BLaER1 (cell line): ENCODE results near the gene LCE2B.
"Not testable (repeated sequence)": the region's sequence is repeated elsewhere in the genome, so short reads cannot be mapped to it uniquely, and the experiment has no call there.

Source experiments
- H3K27ac ChIP-seq: shearing (Covaris generic); formaldehyde crosslinking; 2 replicates; pipeline ENCODE4 v1.8.1; 2022
- H3K27me3 ChIP-seq: shearing (Covaris generic); formaldehyde crosslinking; 2 replicates; pipeline ENCODE4 v1.8.1; 2022
- H3K36me3 ChIP-seq: shearing (Covaris generic); formaldehyde crosslinking; 2 replicates; pipeline ENCODE4 v1.8.1; 2022
- H3K4me1 ChIP-seq: shearing (Covaris generic); formaldehyde crosslinking; 2 replicates; pipeline ENCODE4 v1.8.1; 2022
- H3K4me2 ChIP-seq: shearing (Covaris generic); formaldehyde crosslinking; 2 replicates; pipeline ENCODE4 v1.8.1; 2022
- H3K4me3 ChIP-seq: shearing (Covaris generic); formaldehyde crosslinking; 2 replicates; pipeline ENCODE4 v1.8.1; 2022
- H3K9ac ChIP-seq: shearing (Covaris generic); formaldehyde crosslinking; 2 replicates; pipeline ENCODE4 v1.8.1; 2022
- H3K9me3 ChIP-seq: shearing (Covaris generic); formaldehyde crosslinking; 2 replicates; pipeline ENCODE4 v1.8.1; 2022
- H4K20me1 ChIP-seq: shearing (Covaris generic); formaldehyde crosslinking; 2 replicates; pipeline ENCODE4 v1.8.1; 2022
- Cebpa-rat ChIP-seq: shearing (Covaris generic); IDR thresholded peaks from 2 replicates; pipeline ENCODE4 v1.8.1; 2022

Gene LCE2B

DNA sequence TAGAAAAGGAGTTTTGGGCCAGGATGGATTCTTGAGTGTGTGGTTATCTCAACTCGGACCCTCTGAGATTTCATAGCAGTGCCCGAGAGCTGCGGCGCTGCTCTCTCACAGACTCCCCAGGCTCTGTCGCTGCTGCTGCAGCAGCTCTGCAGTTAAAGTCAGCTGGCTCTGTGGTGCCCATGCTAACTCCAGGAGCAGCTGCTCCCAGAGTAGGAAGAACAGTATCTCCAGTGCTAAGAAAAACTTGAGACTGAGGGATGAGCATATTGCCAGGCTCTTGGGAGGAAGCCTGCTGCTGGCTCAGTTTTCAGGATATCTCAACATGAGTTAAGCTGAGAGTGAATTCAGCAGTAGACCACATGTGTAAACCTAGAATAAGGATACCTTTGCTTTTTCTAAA is 18.3 kb upstream of the LCE2B start:
- Histone ChIP-seq H3K27me3 (no peaks in the 10 kb centered on the region), H3K27ac (no peak overlapping the region), H3K4me3 (no peak overlapping the region), H3K36me3 (no peaks in the 10 kb centered on the region), H4K20me1 (no peaks in the 10 kb centered on the region), H3K9me3 (no peaks in the 10 kb centered on the region), H3K4me2 (no peak overlapping the region), H3K9ac (no peak overlapping the region), H3K4me1 (no peaks in the 10 kb centered on the region)
- TF ChIP-seq Cebpa-rat, result no peak

DNA sequence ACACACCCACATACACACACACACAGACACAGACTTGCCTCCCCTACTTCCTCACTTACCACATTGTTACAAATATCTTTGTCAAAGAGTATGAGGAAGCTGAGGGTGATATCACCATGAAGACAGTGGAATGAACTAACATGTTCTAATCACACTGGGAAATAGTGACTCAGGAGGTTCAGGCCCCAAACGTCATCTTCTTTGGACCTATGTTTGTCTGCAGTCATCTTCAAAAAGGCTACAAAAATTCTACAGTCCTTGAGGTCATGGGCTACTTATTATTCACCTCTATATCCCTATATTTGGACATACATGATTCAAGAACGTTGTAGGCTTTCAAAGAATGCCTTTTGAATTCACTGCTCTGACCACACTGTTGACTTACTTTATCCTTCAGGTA is 12.9 kb upstream of the LCE2B start:
- H3K4me1 ChIP-seq, result no peaks in the 10 kb centered on the region

GRCh38 chr1:152674983-152675382 is 10.9 kb upstream of the LCE2B start, which contains the start of gene LCE2C:
LCE2C (plus strand) TSS chr1:152675279; CDS start chr1:152676016, 737 bp downstream.
- H4K20me1 ChIP-seq, H3K4me1 ChIP-seq, H3K9ac ChIP-seq, H3K27me3 ChIP-seq, H3K36me3 ChIP-seq, H3K4me3 ChIP-seq, H3K9me3 ChIP-seq, H3K27ac ChIP-seq, H3K4me2 ChIP-seq: not testable (repeated sequence)

More for the DNA sequence above, 12.9 kb upstream of the LCE2B start:
- Histone ChIP-seq H3K27ac (no peak overlapping the region), H3K4me3 (no peak overlapping the region), H3K27me3 (no peaks in the 10 kb centered on the region), H3K9ac (no peak overlapping the region), H3K36me3 (no peaks in the 10 kb centered on the region), H3K9me3 (no peaks in the 10 kb centered on the region), H4K20me1 (no peaks in the 10 kb centered on the region), H3K4me2 (no peak overlapping the region)
- TF ChIP-seq Cebpa-rat, result no peak

- TF ChIP-seq Cebpa-rat, result no peak
- Histone ChIP-seq H3K36me3 (no peaks in the 10 kb centered on the region), H3K9me3 (no peaks in the 10 kb centered on the region), H3K4me2 (no peak overlapping the region), H3K27me3 (no peaks in the 10 kb centered on the region), H3K4me3 (no peak overlapping the region), H3K9ac (no peak overlapping the region), H4K20me1 (no peaks in the 10 kb centered on the region), H3K27ac (no peak overlapping the region), H3K4me1 (no peaks in the 10 kb centered on the region)
Measured at GRCh38 chr1:152679459-152679858, 6.5 kb upstream of the LCE2B start.

DNA sequence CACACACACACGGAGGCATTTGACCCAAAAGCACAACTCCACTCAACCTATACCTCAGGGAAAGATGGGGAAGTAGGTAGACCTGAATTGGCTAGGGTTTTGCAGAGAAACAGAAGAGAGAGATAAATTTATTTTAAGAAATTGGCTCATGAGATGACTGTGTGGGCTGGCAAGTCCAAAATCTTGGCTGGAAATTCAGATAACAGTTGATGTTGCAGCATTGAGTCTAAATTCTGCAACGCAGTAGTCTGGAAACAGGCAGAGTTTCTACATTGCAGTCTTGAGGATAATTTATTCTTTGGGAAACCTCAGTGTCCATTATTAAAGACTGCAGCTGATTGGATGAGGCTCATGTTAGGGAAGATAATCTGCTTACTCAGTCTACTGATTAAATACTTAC is 4.3 kb upstream of the LCE2B start:
- no peak overlapping the region for H3K4me2 ChIP-seq
- H3K9me3 ChIP-seq, result no peaks in the 10 kb centered on the region
- no peak overlapping the region for H3K27ac ChIP-seq
- H3K36me3 ChIP-seq, result no peaks in the 10 kb centered on the region
- no peak for TF ChIP-seq Cebpa-rat
- no peaks in the 10 kb centered on the region for H4K20me1 ChIP-seq
- no peaks in the 10 kb centered on the region for H3K4me1 ChIP-seq
- no peak overlapping the region for H3K9ac ChIP-seq
- no peaks in the 10 kb centered on the region for H3K27me3 ChIP-seq
- no peak overlapping the region for H3K4me3 ChIP-seq

GRCh38 chr1:152683846-152684245 is 2.1 kb upstream of the LCE2B start:
- no peaks in the 10 kb centered on the region for H3K36me3 ChIP-seq
- H3K27ac ChIP-seq, result no peak overlapping the region
- no peak for TF ChIP-seq Cebpa-rat
- no peak overlapping the region for H3K4me3 ChIP-seq
- no peak overlapping the region for H3K4me2 ChIP-seq
- no peaks in the 10 kb centered on the region for H3K9me3 ChIP-seq
- no peak overlapping the region for H3K9ac ChIP-seq
- H3K4me1 ChIP-seq, result no peaks in the 10 kb centered on the region
- H3K27me3 ChIP-seq, result no peaks in the 10 kb centered on the region
- no peaks in the 10 kb centered on the region for H4K20me1 ChIP-seq

DNA sequence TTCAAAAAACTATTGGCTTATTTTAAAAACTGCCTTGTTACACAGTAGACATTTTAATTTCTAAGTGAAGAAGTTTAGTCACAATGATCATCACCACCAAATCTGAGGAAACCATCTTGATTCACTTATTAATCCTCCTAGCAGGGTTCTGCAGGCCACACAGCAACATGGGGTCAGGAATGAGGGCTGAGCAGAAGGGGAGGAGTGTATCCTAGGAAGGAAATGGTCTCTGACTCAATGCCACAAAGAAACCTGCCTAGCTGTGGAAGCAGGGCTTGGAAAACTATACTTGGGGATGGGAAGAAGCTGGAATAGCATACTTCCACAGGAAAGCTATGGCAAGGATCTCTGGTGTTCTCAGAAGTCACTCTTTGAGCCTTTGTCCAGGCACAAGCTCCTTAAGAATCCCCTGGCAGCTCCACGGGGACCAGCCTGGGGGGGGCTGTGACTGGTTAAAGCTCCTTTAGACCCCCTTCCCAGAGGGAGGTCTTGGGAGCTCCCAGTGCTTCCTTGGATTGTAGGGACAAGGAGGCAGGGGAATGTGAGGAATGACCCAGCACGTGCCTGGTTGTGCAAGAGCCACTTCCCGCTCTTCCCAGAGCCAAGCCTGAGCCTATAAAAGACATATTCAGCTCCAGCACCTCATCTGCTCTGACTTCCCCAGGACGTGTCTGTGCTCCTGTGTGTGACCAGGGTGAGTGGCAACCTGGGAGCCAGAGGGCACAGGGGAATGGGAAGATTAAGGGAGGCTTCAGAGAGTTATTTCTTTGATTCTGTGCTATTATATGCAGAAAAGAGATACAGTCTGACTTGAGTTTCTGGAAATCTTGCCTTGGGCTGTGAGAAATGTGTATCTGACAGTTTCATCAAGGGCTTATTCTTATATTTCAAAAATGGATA is 12.0 kb downstream of the LCE2B start, which contains the start of gene LCE2A:
LCE2A (plus strand) TSS at position 645 of the 900 bp plus-strand sequence. CDS start 557 bp downstream, outside the sequence.
- H3K4me2 ChIP-seq, result no peak within 1 kb of the TSS
- no peak within 1 kb of the TSS for H3K27ac ChIP-seq
- no peaks in the 10 kb centered on the region; the same call in 1 of the 2 replicates for H3K9me3 ChIP-seq
- no peak within 1 kb of the TSS for H3K9ac ChIP-seq
- peaks cover 14% of the 10 kb centered on the region for H3K4me1 ChIP-seq
- H3K27me3 ChIP-seq, result no peaks in the 10 kb centered on the region
- no peaks in the 10 kb centered on the region for H3K36me3 ChIP-seq
- no peaks in the 10 kb centered on the region for H4K20me1 ChIP-seq
- no peak for TF ChIP-seq Cebpa-rat
- H3K4me3 ChIP-seq, result no peak within 1 kb of the TSS

DNA sequence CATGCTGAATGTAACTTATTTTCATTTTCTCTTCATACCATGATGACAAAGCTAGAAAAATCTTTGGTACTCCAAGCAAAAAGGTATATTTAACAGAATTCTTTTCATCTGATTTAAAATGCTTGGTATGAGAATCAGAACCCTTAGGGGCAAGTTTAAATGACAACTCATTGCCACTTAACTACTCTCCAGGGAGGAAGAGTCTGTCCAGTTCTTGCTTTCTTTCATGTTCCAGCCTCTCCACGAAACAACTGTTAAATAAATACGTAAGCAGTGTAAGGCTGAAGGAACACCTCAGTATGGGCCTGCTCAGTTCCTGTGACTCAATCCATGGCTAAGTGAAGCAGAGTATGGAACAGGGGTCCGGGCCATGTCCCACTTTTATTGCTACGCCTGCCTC is 13.8 kb downstream of the LCE2B start:
- no peaks in the 10 kb centered on the region for H3K9me3 ChIP-seq
- H4K20me1 ChIP-seq, result no peaks in the 10 kb centered on the region
- H3K27ac ChIP-seq, result no peak overlapping the region
- H3K9ac ChIP-seq, result no peak overlapping the region; the same call in 1 of the 2 replicates
- H3K4me2 ChIP-seq, result peak overlapping the region; percentile 58
- H3K27me3 ChIP-seq, result no peaks in the 10 kb centered on the region
- TF ChIP-seq Cebpa-rat, result no peak
- no peak overlapping the region for H3K4me3 ChIP-seq
- H3K36me3 ChIP-seq, result no peaks in the 10 kb centered on the region
- H3K4me1 ChIP-seq, result peaks cover 14% of the 10 kb centered on the region

GRCh38 chr1:152707860-152708259 is 21.9 kb downstream of the LCE2B start, which contains the start of gene LCE4A:
LCE4A (plus strand) TSS chr1:152708160; CDS start chr1:152709076, 916 bp downstream.
- TF ChIP-seq Cebpa-rat, result no peak
- no peaks in the 10 kb centered on the region for H3K27me3 ChIP-seq
- H3K9ac ChIP-seq, result no peak within 1 kb of the TSS
- H3K27ac ChIP-seq, result no peak within 1 kb of the TSS
- no peaks in the 10 kb centered on the region for H3K36me3 ChIP-seq
- no peaks in the 10 kb centered on the region for H3K4me1 ChIP-seq
- no peak within 1 kb of the TSS for H3K4me2 ChIP-seq
- no peaks in the 10 kb centered on the region for H3K9me3 ChIP-seq
- no peak within 1 kb of the TSS for H3K4me3 ChIP-seq
- H4K20me1 ChIP-seq, result no peaks in the 10 kb centered on the region

DNA sequence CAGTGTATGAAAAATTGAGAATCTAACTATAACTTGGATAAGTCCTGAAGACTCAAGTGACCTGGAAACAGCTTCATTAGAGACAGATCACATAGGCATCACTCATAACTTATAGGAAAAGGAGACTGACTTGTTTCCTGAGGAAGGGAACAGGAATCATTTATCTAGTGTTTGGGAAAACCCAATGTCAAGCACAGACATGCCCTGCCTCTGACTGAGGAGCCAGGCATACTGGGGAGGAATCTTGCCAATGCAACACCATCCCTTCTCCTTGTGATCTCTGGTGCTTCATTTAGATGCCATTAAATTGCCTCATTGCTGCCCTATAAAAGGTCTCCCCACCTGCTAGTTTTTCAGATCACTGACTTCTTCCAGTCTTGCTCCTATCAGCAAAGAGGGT is 32.3 kb downstream of the LCE2B start:
- Histone ChIP-seq H3K27me3 (no peaks in the 10 kb centered on the region), H3K36me3 (no peaks in the 10 kb centered on the region), H3K9me3 (peaks cover 8% of the 10 kb centered on the region; the same call in 1 of the 2 replicates), H3K4me2 (no peak overlapping the region), H3K9ac (no peak overlapping the region), H3K27ac (no peak overlapping the region), H3K4me3 (no peak overlapping the region), H4K20me1 (no peaks in the 10 kb centered on the region), H3K4me1 (no peaks in the 10 kb centered on the region)
- no peak for TF ChIP-seq Cebpa-rat
